Hepatic stellate cell (primary cell): ENCODE results near the gene OGA.

Source experiments
- DNase-seq: peaks from one replicate; pipeline ENCODE4 v3.0.0; 2011; ENCODE audit warnings: low spot score

The OGA gene

GRCh38 chr10:101758858-101759257, 59.4 kb downstream of the OGA start:
- no peak for DNase-seq

GRCh38 chr10:101752241-101752640, 66.0 kb downstream of the OGA start:
- DNase-seq, result no peak

GRCh38 chr10:101749047-101750016, 68.9 kb downstream of the OGA start:
- no peak for DNase-seq

GRCh38 chr10:101748496-101748895, 69.7 kb downstream of the OGA start:
- DNase-seq, result no peak

GRCh38 chr10:101745074-101745696, 73.1 kb downstream of the OGA start:
- DNase-seq, result no peak

GRCh38 chr10:101744267-101744666, 74.0 kb downstream of the OGA start:
- DNase-seq, result no peak

GRCh38 chr10:101741938-101742337, 76.3 kb downstream of the OGA start:
- no peak for DNase-seq

GRCh38 chr10:101736666-101737065, 81.6 kb downstream of the OGA start:
- DNase-seq, result no peak
